ENCODE data around the gene ZMAT3.
A peak's percentile ranks its signal among the peaks of the same experiment; 100 is the strongest.
"Not testable (repeated sequence)": the region's sequence is repeated elsewhere in the genome, so short reads cannot be mapped to it uniquely, and the experiment has no call there.

ZMAT3 gene

DNA sequence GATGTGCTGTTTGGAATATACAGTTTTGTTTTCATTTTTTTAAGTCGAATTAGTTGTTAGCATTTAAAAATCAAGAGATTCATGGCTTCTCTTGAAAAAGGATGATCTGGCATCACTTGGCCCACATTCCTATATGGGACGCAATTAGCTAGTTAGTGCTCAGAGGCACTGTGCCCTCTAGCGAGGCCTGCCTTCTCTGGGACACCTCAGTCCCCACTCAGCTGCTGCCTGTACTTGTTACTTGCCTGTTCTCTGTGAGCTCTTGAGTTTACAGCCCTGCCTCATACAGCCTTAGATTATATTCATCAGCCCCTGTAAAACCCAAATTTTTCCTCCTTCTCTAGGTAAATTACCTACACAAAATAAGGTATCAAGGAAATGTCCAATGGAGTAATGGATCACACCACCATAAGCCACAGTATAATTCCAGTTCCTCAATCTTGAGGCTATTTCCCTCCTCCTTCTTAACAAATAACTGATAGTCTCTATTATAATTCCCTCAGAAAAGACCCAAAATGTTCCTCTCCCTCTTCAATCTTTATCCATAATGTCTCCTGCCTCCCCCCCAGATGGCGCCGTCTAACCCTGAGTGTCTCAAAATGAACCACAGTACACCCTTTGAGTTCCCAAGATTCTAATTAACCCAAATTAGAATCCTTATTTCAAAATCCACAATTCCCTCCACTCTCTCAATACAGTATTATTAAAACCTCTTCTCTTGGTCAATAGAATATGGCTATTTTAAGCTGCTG lies 2.7 kb downstream of the ZMAT3 start:
- peak; percentile 34 for DNase-seq (ENCODE audit: low spot score)

GRCh38 chr3:179067839-179068238 lies 3.8 kb downstream of the ZMAT3 start:
- no peak for DNase-seq (ENCODE audit: low spot score)

- no peak for DNase-seq (ENCODE audit: low spot score)
These were observed 4.3 kb downstream of the ZMAT3 start for GRCh38 chr3:179067291-179067690.

DNA sequence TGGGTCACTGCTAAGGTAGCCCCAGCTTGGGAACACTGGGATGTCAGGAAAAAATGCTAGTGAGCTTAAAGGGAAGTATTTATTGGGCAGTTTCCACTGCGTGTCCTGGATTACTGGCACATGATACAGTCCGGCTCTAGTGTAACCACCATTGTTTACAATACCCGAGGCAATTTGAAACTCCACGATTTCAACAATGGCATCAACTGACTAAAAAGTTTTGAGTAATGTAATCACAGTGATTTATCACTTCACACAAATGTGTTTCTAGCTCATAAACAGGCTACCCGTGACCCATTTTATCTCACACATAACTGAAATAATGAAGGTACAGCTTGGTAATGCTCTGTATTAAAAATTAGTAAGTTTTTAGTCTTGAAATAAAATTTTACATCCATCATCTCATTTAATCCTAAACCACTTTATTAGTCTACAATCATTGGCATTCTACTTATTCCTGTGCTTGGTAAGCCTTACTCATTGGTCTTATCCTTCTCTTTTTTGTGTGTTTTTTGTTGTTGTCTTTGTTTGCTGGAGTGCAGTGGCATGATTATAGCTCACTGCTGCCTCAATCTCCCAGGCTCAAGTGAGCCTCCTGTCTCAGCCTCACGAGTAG lies 7.6 kb downstream of the ZMAT3 start:
- DNase-seq (ENCODE audit: low spot score): no peak

DNA sequence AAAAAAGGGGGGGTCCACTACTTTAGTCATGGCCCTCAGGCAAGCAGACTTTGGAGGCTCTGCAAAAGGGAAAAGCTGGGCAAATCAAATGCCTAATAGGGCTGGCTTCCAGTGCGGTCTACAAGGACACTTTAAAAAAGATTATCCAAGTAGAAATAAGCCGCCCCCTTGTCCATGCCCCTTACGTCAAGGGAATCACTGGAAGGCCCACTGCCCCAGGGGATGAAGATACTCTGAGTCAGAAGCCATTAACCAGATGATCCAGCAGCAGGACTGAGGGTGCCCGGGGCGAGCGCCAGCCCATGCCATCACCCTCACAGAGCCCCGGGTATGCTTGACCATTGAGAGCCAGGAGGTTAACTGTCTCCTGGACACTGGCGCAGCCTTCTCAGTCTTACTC lies 15.3 kb downstream of the ZMAT3 start:
- no peak for DNase-seq (ENCODE audit: low spot score)

DNA sequence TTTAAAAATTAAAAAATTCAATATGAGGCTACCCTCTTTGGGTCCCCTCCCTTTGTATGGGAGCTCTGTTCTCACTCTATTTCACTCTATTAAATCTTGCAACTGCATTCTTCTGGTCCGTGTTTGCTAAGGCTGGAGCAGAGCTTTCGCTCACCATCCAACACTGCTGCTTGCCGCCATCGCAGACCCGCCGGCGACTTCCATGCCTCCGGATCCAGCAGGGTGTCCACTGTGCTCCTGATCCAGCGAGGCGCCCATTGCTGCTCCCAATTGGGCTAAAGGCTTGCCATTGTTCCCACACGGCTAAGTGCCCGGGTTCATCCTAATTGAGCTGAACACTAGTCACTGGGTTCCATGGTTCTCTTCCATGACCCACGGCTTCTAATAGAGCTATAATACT lies 17.0 kb downstream of the ZMAT3 start:
- DNase-seq (ENCODE audit: low spot score): not testable (repeated sequence)

DNA sequence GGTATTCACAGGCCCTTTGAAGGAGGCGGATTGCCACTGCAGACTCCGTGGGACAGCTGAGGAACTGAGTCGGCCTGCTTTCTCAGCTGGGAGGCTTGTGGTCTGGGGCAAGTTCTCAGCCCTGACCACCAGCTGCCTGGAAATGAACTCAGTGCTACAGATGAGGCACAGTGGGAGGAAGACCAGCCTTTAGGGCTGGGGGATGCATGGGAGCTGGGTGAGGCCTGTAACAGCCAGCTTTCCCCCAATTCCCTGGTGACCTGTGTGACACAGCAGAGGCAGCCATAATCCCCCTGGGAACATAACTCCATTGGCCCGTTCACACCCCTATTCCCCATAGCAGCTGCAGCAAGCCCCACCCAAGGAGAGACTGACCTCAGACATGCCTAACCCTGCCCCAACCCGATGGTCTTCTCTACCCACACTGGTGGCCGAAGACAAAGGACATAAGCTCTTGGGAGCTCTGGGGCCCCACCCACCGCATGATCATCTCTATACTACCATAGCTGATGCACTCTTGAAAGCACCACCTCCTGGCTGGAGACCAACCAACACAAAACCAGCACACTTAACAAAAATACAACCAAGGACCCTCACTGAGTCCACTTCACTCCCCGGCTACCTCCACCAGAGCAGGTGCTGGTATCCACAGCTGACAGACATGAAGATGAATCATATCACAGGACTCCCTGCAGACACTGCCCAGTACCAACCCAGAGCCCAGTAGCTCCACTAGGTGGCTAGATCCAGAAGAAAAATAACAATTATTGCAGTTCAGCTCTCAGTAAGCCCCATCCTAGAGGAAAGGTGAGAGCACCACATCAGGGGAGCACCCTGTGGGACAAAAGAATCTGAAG lies 24.9 kb downstream of the ZMAT3 start:
- DNase-seq (ENCODE audit: low spot score): no peak

- no peak for DNase-seq (ENCODE audit: low spot score)
These were observed 25.7 kb downstream of the ZMAT3 start for GRCh38 chr3:179045719-179046402.

DNA sequence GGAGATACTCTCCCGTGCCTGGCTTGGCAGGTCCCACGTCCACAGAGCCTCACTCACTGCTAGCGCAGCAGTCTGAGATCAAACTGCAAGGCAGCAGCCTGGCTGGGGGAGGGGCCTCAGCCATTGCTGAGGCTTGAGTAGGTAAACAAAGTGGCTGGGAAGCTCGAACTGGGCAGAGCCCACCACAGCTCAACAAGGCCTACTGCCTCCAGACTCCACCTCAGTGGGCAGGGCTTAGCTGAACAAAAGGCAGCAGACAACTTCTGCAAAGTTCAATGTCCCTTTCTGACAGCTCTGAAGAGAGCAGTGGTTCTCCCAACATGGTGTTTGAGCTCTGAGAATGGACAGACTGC lies 32.7 kb downstream of the ZMAT3 start:
- DNase-seq (ENCODE audit: low spot score): not testable (repeated sequence)

DNA sequence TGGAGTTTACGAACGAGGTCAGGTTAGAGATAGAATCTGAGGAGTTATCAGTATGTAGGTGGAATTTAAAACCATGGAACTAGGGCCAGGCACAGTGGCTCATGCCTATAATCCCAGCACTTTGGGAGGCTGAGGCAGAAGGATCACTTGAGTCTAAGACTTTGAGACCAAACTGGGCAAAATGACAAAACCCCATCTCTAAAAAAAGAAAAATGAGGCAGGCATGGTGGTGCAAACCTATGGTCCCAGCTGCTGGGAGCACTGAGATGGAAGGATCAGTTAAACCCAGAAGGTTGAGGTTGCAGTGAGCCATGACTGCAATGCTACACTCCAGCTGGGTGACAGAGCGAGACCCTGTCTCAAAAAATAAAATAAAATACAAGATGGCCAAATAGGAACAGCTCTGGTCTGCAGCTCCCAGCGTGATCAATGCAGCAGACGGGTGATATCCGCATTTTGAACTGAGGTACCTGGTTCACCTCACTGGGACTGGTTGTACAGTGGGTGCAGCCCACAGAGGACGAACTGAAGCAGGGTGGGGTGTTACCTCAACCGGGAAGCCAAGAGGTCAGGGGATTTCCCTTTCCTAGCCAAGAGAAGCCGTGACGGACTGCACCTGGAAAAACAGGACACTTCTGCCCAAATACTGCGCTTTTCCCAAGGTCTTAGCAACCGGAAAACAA lies 33.3 kb downstream of the ZMAT3 start:
- no peak for DNase-seq (ENCODE audit: low spot score)

- peak; percentile 67 for DNase-seq (ENCODE audit: low spot score)
These were observed 34.3 kb downstream of the ZMAT3 start for GRCh38 chr3:179037351-179037750.

- no peak for DNase-seq (ENCODE audit: low spot score)
These were observed 34.8 kb downstream of the ZMAT3 start for GRCh38 chr3:179036626-179037300.

GRCh38 chr3:179036226-179036625 lies 35.4 kb downstream of the ZMAT3 start:
- DNase-seq (ENCODE audit: low spot score): no peak

GRCh38 chr3:179035232-179035631 lies 36.4 kb downstream of the ZMAT3 start:
- no peak for DNase-seq (ENCODE audit: low spot score)

- DNase-seq (ENCODE audit: low spot score): not testable (repeated sequence)
These were observed 38.3 kb downstream of the ZMAT3 start for GRCh38 chr3:179033304-179033657.

- DNase-seq (ENCODE audit: low spot score): not testable (repeated sequence)
These were observed 38.9 kb downstream of the ZMAT3 start for GRCh38 chr3:179032454-179033303.

- no peak for DNase-seq (ENCODE audit: low spot score)
These were observed 42.5 kb downstream of the ZMAT3 start for GRCh38 chr3:179029096-179029495.

GRCh38 chr3:179028408-179028807 lies 43.2 kb downstream of the ZMAT3 start:
- DNase-seq (ENCODE audit: low spot score): no peak

DNA sequence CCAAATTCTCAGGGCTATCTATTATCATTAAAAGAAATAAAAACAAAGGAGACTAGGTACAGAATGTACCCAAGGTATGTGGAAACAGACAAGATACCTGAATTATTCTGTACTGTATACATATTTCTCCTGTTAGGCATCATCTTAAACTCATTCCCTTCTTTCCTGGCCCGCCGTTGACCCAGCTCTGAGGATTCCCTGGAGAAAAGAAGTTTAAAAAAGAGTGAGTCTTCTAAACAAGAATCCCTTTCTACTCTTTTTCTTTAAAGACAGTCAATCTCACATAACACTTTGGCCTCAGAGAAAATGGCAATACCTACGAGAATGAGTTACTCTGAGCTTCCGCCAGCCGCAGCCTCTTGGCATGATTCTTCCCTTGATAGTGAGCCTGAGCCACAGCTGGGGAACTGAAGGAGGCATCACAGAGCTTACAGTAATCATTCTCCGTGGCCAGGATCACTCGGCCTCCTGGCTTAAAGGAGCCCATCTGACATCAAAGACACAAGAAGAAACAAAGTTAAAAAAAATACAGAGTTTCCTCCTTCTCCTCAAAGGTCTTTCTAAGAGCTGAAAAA lies 44.2 kb downstream of the ZMAT3 start:
- peak; percentile 24 for DNase-seq (ENCODE audit: low spot score)

DNA sequence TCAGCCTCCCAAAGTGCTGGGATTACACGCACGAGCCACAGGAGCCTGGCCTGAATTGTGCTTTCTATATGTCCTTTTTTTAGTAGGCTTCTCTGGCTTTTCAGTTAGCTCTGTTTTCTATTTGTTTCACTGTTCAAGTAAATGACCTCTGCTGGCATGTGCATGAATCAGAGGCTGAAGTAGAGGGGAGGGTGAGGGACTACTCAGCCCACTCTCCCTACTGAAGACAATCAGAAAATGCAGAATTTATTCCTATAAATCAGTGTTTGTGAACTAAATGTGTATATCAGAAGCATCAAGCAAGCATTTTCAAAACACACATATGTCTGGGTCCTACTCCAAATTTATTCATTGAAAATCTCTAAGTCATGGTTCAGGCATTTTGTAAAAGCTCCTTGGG lies 45.0 kb downstream of the ZMAT3 start:
- no peak for DNase-seq (ENCODE audit: low spot score)

Measured in hematopoietic multipotent progenitor cell treated with erythropoietin and hydrocortisone succinate and interleukin-3 and kit ligand, for 15 days (in vitro differentiated cells).